WI38 (cell line): ENCODE measurements around the gene UBA3.

Experiments
- H3K4me3 ChIP-seq: 2 replicates; pipeline ENCODE4 v1.5.1; 2011; ENCODE audit warnings: low read depth, mild to moderate bottlenecking, control low read depth, low read length
- CTCF ChIP-seq: IDR thresholded peaks from 2 replicates; pipeline ENCODE4 v1.5.1; 2012; ENCODE audit warnings: low read depth, mild to moderate bottlenecking, control low read depth, low read length

UBA3 gene

GRCh38 chr3:69005071-69005790 is 74.9 kb downstream of the UBA3 start:
- H3K4me3 ChIP-seq = no peak overlapping the region

More at GRCh38 chr3:69005071-69005790, 74.9 kb downstream of the UBA3 start:
- TF ChIP-seq CTCF = no peak
